Mammary epithelial cell (primary cell): ENCODE measurements around the gene UQCC3.
"Not testable (repeated sequence)": the region's sequence is repeated elsewhere in the genome, so short reads cannot be mapped to it uniquely, and the experiment has no call there.

Source experiments
- EZH2 ChIP-seq: IDR thresholded peaks from 2 replicates; pipeline ENCODE4 v1.6.1; 2012; ENCODE audit warnings: low read length, inconsistent platforms, borderline replicate concordance
- TF ChIP-seq, protein P1 (sequence below), 2 donors: IDR thresholded peaks in 1 of 2; conservative IDR thresholded peaks in 1 of 2; 2 replicates each; pipeline ENCODE4 v1.5.1; 2011 to 2012; ENCODE audit warnings: inconsistent platforms in 2 of 2, low read length in 2 of 2, mild to moderate bottlenecking in 2 of 2, control low read depth in 1 of 2, low read depth in 1 of 2; ENCODE audit not compliant: insufficient read depth in 1 of 2; ENCODE audit errors: extremely low read depth in 1 of 2

- TF ChIP-seq, protein P1, sequence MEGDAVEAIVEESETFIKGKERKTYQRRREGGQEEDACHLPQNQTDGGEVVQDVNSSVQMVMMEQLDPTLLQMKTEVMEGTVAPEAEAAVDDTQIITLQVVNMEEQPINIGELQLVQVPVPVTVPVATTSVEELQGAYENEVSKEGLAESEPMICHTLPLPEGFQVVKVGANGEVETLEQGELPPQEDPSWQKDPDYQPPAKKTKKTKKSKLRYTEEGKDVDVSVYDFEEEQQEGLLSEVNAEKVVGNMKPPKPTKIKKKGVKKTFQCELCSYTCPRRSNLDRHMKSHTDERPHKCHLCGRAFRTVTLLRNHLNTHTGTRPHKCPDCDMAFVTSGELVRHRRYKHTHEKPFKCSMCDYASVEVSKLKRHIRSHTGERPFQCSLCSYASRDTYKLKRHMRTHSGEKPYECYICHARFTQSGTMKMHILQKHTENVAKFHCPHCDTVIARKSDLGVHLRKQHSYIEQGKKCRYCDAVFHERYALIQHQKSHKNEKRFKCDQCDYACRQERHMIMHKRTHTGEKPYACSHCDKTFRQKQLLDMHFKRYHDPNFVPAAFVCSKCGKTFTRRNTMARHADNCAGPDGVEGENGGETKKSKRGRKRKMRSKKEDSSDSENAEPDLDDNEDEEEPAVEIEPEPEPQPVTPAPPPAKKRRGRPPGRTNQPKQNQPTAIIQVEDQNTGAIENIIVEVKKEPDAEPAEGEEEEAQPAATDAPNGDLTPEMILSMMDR (conservative IDR thresholded peaks at IDR 0.05 in 1 of 2, IDR thresholded peaks at IDR 0.05 in 1 of 2; ENCODE audit: extremely low read depth in 1 of 2, insufficient read depth in 1 of 2, low read depth in 1 of 2, low read length in 2 of 2), result not testable (repeated sequence)
- TF ChIP-seq EZH2, result not testable (repeated sequence)
Measured at GRCh38 chr11:62675415-62675814, 3.9 kb downstream of the UQCC3 start.
